ENCODE data around the gene DIPK1B.

DIPK1B gene

GRCh38 chr9:136673088-136673974 is 39.0 kb upstream of the DIPK1B start:
- DNase-seq (ENCODE audit: low read depth), result no peak

- DNase-seq (ENCODE audit: low read depth), result no peak
Measured at GRCh38 chr9:136673975-136674785, 38.2 kb upstream of the DIPK1B start.

- DNase-seq (ENCODE audit: low read depth), result no peak
Measured at GRCh38 chr9:136674786-136675349, 37.5 kb upstream of the DIPK1B start.

- no peak for DNase-seq (ENCODE audit: low read depth)
Measured at GRCh38 chr9:136675477-136676296, 36.7 kb upstream of the DIPK1B start.

GRCh38 chr9:136676297-136676794 is 36.0 kb upstream of the DIPK1B start:
- DNase-seq (ENCODE audit: low read depth), result no peak

- DNase-seq (ENCODE audit: low read depth), result no peak
Measured at GRCh38 chr9:136676920-136677686, 35.3 kb upstream of the DIPK1B start.

GRCh38 chr9:136678034-136678433 is 34.3 kb upstream of the DIPK1B start:
- no peak for DNase-seq (ENCODE audit: low read depth)

GRCh38 chr9:136678624-136679023 is 33.7 kb upstream of the DIPK1B start:
- no peak for DNase-seq (ENCODE audit: low read depth)

- DNase-seq (ENCODE audit: low read depth), result no peak
Measured at GRCh38 chr9:136679431-136679941, 32.9 kb upstream of the DIPK1B start.

GRCh38 chr9:136681029-136681428 is 31.3 kb upstream of the DIPK1B start:
- no peak for DNase-seq (ENCODE audit: low read depth)

- no peak for DNase-seq (ENCODE audit: low read depth)
Measured at GRCh38 chr9:136681945-136682699, 30.2 kb upstream of the DIPK1B start.

- DNase-seq (ENCODE audit: low read depth), result no peak
Measured at GRCh38 chr9:136682710-136683109, 29.7 kb upstream of the DIPK1B start.

- DNase-seq (ENCODE audit: low read depth), result no peak
Measured at GRCh38 chr9:136683173-136683745, 29.1 kb upstream of the DIPK1B start.

GRCh38 chr9:136683755-136684154 is 28.6 kb upstream of the DIPK1B start:
- DNase-seq (ENCODE audit: low read depth), result no peak

- DNase-seq (ENCODE audit: low read depth), result no peak
Measured at GRCh38 chr9:136684339-136684738, 28.0 kb upstream of the DIPK1B start.

GRCh38 chr9:136684799-136685198 is 27.6 kb upstream of the DIPK1B start:
- no peak for DNase-seq (ENCODE audit: low read depth)

- no peak for DNase-seq (ENCODE audit: low read depth)
Measured at GRCh38 chr9:136685216-136685615, 27.2 kb upstream of the DIPK1B start.

GRCh38 chr9:136685790-136686533 is 26.4 kb upstream of the DIPK1B start:
- DNase-seq (ENCODE audit: low read depth), result no peak

GRCh38 chr9:136686534-136686793 is 25.9 kb upstream of the DIPK1B start:
- no peak for DNase-seq (ENCODE audit: low read depth)

Data from activated T-cell treated with anti-CD3 and anti-CD28 coated beads for 48 hours (primary cell).